ENCODE data around the gene ELF5.

The ELF5 gene

GRCh38 chr11:34490304-34490703 is 23.3 kb downstream of the ELF5 start:
- DNase-seq = no peak

- DNase-seq = no peak
These were observed 24.6 kb downstream of the ELF5 start for GRCh38 chr11:34488855-34489557.

- no peak for DNase-seq
These were observed 26.2 kb downstream of the ELF5 start for GRCh38 chr11:34487430-34487829.

GRCh38 chr11:34483106-34483874 is 30.3 kb downstream of the ELF5 start:
- DNase-seq = no peak

- no peak for DNase-seq
These were observed 32.3 kb downstream of the ELF5 start for GRCh38 chr11:34481307-34481706.

- no peak for DNase-seq
These were observed 33.3 kb downstream of the ELF5 start for GRCh38 chr11:34480314-34480713.

- no peak for DNase-seq
These were observed 34.5 kb downstream of the ELF5 start for GRCh38 chr11:34478845-34479663.

- no peak for DNase-seq
These were observed 36.7 kb downstream of the ELF5 start for GRCh38 chr11:34476849-34477248.

- DNase-seq = no peak
These were observed 37.9 kb downstream of the ELF5 start for GRCh38 chr11:34475656-34476055.

DNA sequence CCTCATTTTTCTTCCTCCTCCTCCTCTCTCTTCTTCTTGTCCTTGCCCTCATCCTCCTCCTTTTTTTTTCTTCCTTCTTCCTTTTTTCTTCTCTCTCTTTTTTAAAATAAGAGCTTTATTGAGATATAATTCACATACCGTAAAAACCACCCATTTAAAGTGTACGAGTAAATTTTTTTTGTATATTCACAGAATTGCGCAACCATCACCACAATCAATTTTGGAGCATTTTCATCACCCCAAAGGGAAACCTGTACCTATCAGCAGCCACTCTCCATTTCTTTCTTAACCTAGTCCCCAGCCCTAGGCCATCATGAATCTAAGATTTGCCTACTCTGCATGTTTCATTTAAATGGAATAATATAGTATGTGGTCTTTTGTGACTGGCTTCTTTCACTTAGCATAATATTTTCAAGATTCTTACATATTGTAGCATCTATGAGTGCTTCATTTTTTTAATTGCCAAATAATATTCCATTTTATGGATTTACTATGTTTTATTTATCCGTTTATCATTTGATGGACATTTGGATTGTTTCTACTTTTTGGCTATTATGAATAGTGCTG is 39.9 kb downstream of the ELF5 start:
- DNase-seq = no peak

DNA sequence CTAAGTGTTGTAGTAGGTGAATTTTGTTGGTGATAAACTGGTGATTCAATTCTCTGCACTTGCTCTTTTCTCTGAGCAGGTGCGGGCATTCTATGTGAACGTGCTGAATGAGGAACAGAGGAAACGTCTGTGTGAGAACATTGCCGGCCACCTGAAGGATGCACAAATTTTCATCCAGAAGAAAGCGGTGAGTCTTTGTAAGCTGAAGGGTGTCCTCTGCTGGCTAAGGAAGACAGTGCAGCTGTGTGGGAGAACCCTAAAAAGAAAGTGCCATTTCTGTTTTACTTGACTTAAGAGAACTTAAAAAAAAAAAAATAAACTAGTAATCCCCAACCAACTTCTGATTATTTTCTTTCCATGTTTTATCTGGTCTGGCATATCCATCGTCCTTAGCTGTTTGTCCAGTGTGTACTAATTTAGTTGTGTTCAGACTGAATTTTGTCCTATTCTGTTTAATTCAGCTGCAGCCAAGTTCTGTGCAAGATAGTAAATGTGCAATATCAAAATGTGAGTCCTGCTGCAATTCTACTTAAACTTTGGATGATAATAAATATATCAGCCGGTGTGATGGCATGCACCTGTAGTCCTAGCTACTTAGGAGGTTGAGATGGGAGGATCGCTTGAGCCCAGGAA is 45.3 kb downstream of the ELF5 start:
- peak; percentile 40 for DNase-seq

DNA sequence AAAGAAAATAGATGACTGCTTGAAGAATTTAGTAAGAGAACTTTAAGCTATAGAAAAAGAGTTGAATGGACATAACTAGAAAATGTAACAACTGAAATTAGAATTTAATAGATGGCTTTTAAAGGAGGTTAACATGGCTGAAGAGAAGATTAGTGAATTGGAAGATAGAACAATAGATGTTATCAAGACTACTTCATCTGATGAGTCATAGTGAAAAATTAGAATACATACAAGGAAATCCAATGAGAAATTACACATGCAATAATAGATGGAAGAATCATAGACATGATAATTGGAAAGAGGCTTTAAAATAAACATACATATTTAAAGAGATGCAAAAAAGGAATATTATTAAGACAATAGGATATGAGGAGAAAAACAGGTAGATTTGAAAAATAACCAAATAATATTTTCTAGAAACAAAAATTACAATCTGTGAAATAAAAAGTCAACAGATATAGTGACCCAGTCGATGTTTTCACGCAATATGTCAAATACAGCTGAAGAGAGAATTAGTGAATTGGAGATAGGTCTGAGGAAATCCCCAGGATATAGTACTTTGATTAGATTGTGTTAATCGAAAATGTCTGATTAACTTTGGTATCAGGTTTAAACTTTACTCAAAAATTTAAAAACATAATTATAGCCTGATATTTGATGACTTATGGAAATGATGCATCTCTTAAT is 46.6 kb downstream of the ELF5 start:
- DNase-seq = no peak

DNA sequence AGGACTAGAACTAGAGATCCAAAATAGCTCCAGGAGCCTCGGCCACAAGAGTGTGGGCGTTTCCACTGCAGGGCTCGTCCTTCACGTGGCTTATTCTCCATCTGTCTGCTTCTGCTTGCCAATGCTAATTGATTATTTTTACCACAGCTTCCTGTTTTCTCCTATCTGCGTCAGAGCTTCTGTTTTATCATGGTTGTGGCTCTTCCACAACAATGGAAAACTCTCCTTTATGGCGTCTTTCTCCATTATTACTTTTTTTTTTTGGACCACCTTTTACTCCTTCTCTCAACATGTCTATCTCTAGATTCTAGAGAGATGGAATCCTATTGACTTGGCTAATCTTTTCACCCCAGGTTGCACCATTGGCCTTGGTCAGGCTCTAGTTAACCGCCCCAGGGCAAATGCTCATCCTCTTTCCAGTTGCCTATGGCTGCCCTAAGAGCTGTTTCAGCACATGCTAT is 49.0 kb downstream of the ELF5 start:
- no peak for DNase-seq

DNA sequence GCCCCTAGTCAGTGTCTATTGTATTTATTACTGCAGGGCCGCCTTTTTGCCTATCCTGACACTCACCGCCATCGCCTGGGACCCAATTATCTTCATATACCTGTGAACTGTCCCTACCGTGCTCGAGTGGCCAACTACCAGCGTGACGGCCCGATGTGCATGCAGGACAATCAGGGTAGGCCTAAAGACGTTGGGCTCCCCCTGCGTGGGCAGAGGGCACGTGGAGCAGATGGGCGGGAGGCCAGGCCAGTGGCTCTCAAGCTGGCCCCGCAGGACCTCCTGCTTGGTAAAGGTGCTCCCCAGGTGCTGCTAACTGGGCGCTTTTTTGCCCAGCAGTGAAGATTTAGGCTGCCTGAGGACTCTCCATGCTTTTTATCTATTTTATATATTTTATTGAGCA is 52.4 kb downstream of the ELF5 start:
- DNase-seq = no peak

DNA sequence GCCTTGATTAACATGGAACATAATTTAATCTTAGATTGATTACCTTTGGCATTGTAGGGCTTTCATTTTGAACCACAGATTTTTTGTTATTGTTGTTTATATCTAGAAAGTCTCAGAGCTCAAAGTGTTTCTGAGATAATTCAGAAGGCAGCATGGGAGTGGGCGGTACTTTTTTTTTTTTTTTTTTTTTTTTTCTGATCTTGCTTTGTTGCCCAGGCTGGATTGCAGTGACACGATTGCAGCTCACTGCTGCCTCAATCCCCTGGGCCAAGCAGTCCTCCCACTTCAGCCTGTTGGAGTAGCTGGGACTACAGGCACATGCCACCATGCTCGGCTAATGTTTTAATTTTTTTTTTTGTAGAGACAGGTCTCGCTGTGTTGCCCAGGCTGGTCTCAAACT is 53.3 kb downstream of the ELF5 start:
- DNase-seq = no peak

- no peak for DNase-seq
These were observed 54.0 kb downstream of the ELF5 start for GRCh38 chr11:34459507-34460162.

DNA sequence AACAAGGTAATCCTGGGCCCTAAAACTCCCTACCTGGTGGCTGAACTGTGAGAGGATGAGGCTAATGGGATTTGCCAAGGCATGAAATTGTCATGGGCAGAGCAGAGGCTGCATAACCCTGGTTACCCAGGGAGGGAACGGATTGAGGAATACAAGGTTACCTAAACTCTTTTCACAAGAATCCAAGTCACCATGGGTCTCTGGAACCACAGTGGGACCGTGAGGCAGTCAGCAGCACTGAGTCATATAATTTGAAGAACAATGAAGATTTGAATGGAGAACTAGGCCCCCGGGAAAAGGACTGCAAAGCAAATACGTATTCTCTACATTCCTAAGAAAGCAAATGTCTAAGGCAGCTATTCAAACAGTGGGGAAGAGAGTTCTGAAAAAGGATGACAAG is 55.1 kb downstream of the ELF5 start:
- no peak for DNase-seq

GRCh38 chr11:34457607-34458006 is 56.0 kb downstream of the ELF5 start:
- DNase-seq = no peak

GRCh38 chr11:34454308-34455032 is 59.1 kb downstream of the ELF5 start:
- DNase-seq = no peak

GRCh38 chr11:34451053-34451452 is 62.5 kb downstream of the ELF5 start:
- DNase-seq = no peak

DNA sequence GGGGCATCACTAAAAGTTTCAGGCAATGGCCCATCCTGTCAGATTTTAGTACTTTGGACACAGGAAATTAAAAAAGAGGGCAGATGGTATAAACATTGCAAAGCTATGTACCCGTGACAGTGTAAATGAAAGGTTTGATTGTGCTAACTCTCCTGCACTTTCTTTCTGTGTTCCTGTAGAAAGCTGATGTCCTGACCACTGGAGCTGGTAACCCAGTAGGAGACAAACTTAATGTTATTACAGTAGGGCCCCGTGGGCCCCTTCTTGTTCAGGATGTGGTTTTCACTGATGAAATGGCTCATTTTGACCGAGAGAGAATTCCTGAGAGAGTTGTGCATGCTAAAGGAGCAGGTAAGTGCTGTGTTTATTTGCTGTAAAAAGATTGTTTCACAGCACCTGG is 64.6 kb downstream of the ELF5 start:
- DNase-seq = no peak

Measured in stimulated activated CD4-positive, alpha-beta T cell treated with anti-CD3 and anti-CD28 coated beads, Interleukin-4, amount 100 ng/mL, for 1 hour (primary cell).